GM12872 (cell line): ENCODE measurements around the gene LONP1.

ENCODE experiments used
- CTCF ChIP-seq: IDR thresholded peaks from 3 replicates; pipeline ENCODE4 v1.5.1; 2011; ENCODE audit warnings: low read depth, mild to moderate bottlenecking, low read length, moderate library complexity; ENCODE audit not compliant: insufficient read depth

LONP1 gene

DNA sequence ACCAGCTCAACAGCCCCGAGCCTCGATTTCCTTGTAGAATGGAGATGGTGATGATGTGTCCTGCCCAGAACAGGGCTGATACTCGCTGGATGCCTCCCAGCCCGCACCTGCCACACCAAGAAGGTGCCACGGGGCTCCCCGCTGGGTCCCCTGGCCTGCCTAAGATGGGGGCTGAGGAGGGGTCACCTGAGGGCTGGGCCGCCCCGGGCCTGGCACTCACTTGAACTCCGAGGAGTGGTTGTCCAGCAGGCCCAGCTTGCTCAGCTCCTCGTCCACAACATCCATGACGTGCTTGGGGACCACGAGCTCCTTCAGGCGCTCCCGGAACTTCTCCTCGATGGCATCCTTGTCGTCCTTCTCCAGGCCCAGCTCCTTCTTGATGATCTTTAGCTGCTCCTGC lies 14.4 kb downstream of the LONP1 start:
- no peak for TF ChIP-seq CTCF

GRCh38 chr19:5703819-5704818 lies 15.8 kb downstream of the LONP1 start:
- no peak for TF ChIP-seq CTCF

DNA sequence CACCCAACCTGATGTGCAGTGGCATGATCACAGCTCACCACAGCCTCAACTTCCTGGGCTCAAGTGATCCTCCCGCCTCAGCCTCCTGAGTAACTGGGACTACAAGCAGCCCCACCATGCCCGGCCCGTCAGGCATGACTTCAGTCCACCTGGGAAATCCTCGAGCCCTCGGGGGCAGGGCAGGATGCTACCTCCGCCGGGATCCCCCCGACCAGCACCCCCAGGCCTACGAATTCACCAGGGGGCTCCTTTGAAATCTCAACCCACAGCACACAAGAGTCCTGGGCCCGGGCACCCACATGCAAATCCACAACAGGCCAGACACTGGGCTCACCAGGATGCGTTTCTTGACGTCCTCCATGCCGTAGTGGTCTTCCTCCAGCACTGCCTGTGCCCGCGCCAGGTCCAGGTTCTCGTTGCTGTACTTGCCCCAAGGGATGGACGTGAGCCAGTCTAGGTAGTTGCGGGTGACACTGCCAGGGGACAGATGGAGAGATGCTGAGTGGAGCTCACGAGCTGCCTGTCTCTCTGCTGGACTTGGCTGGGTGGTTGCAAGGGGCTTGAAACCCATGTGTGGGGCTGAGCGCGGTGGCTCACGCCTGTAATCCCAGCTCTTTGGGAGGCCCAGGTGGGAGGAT lies 19.4 kb downstream of the LONP1 start:
- no peak for TF ChIP-seq CTCF

DNA sequence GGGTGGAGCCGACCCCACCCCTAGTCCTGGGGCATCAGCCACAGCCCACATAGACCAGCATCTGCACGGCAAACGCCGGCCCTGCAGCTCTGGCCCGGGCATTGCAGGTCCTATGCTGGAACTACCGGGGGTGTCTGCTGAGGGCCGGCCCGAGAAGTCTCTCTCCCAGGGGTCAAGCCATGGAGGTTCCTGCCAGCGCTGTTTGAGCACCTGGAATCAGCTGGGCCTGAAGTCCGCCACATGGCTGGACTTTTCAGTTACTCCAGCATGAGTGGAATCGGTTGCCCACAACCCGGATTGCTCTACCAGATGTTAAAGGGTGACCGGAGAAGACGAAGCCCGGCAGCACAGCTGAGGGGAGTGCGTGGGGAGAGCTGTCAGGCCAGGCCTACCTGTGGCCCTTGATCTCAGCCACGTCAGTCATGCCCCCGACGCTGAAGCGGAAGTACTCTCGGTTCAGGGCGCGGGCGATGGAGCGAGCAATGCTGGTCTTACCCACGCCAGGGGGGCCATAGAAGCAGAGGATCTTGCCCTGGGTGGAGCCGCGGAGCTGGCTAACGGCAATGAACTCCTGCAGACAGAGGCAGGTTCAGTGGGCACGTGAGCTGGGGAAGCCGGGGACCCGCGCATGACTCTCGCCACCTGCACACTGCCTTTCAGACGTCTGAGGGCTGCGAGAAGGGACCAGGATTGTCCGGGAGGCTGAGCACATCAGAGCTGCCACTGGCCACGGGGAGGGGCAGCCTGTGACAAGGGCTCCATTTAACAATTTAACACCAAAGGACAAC lies 21.1 kb downstream of the LONP1 start:
- TF ChIP-seq CTCF: no peak

- TF ChIP-seq CTCF: no peak
Observed at GRCh38 chr19:5697890-5698634, 21.9 kb downstream of the LONP1 start.

GRCh38 chr19:5697022-5697889 lies 22.7 kb downstream of the LONP1 start:
- no peak for TF ChIP-seq CTCF
